AG20443 (cell line): Measurements from ENCODE around the gene CCDC51.
A peak's percentile ranks its signal among the peaks of the same experiment; 100 is the strongest.
"Not testable (repeated sequence)": the region's sequence is repeated elsewhere in the genome, so short reads cannot be mapped to it uniquely, and the experiment has no call there.

Experiments used
- DNase-seq: peaks from one replicate; pipeline ENCODE4 v3.0.0; 2012; ENCODE audit warnings: low spot score, mixed read lengths

Gene CCDC51

DNA sequence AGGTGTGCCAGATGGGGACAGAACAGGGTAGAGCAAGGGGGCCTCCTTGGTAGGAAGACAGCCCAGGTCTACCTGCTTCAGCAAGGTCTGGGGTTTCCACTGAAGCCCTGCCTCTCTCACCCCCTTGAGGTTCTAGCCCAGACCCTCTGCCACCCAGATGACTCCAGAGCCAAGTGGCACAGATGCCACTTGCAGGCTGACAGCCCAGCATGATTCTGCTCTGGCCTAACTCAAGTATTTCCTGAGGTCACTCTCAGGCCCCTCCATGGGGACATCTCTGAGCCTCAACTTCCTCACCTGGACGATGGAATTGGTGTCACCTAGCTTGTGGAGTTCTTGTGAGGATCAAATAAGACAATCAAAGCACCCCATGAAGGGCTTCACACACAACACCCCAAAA lies 33.9 kb downstream of the CCDC51 start:
- DNase-seq, result no peak

DNA sequence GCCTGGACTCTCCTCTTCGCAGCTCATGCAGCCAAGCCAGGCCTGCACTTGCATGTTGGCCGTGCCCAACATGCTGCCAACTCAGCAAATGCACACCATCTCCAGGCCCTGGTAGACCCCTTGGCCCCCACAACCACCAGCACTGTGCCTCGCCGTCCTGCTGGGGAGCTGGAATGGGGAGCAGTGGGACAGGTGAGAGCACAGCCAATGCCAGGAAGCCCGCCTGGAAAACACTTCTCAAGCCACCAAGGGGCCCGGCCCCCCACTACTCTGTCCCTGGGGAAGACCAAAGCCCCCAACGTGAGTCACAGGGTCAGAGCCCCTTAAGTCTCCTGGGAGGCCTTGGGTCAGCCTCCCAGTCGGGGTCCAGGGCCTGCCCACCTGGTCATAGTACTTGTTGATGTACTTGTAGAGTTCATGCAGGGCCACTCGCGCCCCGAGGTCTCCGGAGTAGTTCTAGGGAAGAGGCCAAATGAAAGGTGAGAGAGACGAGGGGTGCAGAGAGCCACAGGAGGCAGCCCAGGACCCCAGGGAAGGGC lies 34.5 kb downstream of the CCDC51 start:
- DNase-seq, result no peak

DNA sequence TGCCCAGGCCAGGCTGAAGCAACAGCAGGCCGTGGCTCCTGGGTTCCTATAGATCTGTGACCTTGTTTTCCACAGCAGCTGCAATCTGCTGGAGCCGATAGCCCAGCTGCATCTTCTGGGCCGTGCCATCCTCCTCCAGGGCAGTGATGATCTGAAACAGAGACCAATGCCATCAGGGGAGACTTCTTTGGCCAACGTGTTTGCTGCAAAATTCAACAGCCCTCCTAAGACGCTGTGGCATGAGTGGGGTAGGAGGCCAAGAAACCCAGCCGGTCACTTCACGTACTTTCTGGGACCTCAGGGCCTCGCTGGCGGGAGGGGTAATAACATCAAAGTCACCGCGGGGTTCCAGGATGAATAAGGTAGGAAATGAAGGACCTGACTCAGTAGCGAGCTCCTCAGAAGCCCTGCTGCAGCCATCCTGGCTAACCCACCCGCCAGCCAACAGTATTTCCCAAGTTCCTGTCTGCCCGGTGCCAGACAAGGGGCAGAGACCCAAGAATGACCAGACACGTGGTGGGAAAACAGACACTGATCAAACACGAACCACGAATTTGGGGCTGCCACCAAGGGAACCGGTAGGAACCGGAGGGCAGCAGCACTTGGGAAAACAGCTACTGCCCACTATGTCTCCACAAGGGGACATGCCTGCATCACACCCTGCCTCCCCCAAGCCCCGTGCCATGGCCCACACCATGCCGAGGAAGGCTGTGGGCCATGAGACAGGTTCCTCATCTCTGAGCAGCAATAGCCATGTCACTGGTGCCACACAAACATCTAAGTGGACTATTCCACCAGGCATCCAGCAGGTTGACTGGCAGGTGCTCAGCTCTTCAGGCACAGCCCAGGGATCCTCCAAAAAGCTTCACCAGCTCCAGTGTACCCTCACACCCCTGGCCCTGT lies 35.2 kb downstream of the CCDC51 start:
- DNase-seq, result no peak

DNA sequence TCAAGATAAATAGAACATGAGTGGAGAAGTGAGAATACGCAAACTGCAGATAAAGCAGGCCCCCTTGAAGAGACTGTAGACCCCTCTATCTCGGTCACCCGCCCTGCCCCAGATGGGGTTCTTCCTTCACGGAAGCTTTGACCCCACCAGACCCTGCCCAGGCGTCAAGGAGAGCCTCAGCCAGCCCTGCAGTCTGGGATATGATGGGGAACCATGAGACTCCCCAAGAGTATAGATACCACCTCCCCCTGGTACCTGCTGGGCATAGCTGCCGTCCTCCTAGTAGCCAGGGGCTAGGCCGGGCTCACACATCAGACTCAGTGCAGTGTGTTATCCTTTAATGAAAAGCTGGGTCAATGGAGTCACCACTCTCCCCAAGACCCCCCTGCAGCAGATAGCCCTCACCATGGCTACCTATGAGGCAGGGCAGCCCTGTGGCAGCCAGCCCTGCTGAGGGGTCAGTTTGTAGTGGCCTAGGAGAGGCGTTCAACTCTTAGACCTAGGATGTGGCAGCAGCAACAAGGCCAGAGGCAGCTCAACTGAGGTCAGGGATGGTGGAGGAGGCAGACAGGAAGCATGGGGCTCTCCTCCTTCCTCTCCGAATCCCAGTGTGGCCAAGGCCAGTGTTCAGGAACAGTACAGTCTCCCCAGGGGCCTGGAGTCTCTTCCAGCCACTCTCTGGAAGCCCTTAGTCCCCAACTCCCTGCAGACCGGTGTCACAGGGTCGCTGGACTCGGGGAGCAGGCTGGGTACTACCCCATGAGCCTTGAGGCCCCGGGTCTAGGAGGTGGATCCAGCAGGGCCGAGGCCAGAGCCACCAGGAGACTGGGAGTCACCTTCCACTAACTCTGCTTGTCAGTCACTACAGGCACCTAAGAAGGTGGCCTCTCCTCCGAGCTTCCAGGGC lies 36.1 kb downstream of the CCDC51 start:
- DNase-seq, result no peak

DNA sequence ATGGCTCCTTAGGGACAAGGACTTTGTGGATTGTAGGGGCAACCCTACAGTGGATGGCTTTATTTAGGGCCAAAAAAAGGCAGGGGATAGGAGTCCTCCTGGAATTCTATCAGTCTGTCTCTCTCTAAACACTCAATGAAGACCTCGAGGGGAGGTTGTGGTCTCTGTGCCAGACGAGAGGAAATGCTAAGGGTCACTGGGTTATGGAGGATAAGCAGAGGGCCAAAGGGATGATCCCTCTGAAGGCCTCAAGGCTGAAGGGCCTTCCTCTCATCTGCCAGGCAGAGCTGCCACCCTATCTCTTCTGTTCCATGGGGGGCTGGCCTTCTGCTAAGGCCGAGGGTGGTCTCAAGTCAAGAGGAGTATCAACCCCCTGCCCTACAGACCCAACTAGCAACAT lies 37.0 kb downstream of the CCDC51 start:
- no peak for DNase-seq

DNA sequence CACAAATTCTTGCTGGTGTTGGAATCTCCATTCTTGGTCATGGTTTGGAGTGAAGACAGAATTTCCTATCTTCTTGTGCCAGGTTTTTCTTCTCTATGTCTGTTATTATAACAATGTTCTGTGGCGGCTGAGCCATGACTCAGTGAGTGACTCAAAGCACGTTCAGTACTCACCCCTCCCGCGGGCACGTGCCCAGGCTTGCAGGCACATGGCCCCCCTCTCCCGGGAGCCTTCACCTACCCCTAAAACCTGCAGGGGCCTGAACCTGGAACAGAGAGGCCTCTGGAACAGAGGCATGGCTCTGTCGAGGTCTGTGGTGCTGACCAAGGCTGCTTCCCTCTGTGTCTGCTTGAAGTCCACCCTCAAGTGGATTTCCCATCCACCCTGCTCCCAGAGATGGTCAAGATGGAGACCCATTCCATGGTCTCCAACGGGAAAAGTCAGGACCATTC lies 37.6 kb downstream of the CCDC51 start:
- peak; percentile 96 for DNase-seq

DNA sequence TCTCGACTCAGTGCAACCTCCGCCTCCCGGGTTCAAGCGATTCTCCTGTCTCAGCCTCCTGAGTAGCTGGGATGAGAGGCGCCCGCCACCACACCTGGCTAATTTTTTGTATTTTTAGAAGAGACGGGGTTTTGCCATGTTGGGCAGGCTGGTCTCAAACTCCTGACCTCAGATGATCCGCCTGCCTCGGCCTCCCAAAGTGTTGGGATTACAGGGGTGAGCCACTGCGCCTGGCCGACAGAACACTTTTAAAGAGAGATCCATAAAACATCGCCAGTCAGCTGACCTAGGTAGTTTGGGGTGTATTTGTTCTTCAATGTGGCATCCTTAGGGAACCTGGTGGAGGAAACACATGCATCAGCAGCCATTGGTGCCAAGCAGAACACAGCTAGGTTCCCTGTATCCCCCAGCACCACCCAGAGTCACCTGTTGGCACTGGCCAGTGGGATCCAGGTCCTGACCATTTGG lies 38.5 kb downstream of the CCDC51 start:
- not testable (repeated sequence) for DNase-seq

DNA sequence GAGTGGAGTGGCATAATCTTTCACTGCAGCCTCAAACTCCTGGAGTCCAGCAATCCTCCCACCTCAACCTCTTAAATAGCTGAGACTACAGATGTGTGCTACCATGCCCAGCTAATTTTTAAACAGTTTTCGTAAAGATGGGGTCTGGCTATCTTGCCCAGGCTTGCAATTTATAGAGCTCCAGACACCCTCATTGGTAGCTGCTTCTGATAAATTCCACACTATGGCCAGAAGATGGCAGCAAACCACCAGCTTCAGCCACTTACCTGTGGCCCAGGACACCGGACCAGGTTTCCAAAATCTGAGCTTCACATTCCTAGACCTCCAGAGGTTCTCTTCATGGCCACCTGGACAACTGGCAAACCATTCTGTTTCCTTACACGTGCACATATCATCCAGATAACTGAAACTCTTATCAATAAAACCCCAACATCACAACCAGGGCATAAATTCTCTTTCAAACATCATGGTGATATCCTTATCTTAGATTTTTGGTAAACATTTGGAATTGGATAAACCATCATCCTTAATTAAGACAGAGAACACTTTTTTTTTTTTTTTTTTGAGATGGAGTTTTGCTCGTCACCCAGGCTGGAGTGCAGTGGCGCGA lies 39.0 kb downstream of the CCDC51 start:
- peak; percentile 73 for DNase-seq

DNA sequence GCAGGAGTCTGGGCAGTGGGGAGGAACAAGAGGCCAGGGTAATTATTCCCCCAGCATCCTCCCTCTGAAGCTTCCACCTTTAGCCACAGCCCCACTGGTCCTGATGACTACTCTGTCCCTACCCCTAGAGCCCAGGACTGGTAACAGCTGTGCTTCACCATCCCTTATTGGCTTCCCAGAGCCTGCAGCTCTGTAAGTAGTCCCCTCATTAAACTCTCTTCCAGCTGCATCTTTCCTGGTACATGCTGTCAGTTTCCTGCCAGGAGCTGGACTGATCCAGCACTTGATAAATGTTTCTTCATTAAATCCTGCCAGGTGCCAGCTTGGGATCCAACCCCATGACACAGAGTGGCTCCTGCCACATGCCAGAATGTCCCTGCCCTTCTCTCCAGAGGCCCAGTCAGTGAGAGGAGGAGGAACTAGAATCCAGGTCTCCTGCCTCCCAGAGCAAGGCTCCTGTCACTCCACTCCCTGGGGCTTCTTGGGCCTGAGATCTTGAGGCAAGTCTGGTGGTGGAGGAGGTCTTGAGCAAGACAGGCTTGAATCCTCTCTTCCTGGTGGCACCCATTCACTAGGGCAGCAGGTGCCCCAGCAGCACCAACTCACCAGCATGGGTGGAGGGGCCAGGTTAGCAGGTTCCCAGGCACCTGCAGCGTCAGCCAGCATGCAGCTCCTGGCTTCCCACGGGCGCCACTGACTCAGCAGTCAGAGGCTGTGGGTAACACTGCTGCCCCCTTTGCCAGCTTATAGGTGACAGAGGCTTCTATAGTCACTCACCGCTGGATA lies 40.3 kb downstream of the CCDC51 start:
- peak; percentile 5 for DNase-seq

DNA sequence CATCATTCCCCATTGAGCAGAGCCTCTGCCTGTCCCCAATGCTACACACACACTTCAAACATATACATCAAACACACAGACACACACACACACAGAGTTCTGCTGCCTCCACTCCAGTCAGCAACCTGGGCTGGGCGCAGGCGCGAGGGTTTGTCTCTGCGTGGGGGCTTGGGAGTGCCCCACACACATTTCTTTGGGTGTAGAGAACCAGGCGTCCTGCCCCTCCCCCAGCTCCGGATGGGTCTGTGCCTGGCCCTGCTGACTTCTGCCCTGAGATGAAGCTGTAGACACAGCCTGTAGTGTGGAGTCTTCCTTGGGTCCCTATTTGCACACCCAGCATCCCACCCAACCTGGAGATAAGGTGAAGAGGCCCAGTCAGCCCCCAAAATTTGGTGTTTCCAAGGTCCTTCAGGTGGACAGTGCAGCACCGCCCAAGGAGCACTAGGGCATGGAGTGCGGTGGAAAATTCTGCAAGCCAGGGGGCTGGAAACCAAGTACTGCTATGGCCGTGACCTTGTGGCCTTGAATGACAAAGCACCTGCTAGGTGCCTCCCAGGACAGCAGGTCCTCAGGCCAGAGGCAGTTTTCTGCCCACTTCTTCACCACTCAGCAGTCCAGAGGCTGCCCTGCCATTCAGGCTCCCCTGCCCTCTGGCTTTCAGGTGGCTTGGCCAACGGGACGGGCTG lies 41.1 kb downstream of the CCDC51 start:
- DNase-seq, result no peak

DNA sequence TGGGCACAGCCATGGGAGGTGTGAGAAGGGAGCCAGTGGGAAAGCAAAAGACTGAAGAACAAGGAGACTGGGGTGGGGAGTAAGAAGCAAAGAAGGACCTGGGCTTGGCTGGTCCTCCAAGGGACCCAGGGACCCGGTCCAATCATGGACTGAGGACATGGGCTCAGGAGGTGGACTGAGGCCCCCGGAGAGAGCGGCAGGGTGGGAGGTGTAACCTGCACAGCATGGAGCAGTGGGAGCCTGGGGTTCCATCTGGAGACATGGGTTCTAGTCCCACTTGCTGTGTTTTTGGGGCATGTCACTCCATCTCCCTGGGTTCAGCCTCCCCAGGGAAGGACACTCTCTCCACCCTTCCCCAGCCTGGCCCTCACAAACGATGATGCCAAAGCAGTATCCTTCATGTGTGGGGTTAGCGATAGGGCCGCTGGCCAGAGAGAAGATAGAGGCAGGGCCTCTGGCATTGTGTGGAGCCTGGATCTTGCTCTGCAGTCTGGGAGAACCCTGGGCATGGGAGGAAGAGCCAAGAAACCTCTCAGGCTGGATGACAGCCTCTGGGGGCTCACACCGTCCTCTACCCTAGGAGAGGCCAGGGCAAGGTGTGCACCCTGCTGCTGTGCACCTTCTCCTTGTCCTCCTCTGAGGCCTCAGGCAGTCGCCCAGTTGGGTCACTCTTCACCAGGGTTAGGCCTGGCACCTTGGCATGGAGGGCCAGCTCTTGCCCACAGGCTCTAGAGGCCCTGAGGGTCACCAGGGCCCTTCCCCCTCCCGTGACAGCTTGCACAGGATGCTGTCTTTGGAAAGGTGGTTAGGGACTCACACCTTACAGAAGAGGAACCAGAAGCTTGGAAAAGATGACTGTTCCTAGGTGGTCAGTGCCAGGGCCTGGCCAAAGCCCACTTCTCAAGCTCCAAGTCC lies 41.9 kb downstream of the CCDC51 start:
- peak; percentile 7 for DNase-seq

DNA sequence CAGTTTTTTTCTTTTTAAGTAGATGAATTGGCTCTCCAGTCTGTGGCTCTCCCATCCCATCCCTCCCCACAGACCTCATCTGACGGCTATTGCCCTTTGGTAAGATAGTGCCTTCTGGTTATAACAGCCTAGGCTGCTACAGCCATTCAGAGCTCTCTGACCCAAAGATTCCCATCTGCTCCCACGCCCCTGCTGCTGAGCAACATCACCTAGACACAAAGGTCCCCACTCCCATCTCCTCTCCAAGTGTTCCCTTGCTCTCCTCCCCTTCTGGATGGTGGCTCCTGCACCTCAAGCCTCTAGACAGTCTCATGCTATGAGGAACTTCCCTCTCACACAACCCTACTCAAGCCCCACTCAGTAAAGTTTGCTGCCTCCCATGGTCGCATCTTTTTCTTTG lies 44.2 kb downstream of the CCDC51 start:
- DNase-seq, result no peak

DNA sequence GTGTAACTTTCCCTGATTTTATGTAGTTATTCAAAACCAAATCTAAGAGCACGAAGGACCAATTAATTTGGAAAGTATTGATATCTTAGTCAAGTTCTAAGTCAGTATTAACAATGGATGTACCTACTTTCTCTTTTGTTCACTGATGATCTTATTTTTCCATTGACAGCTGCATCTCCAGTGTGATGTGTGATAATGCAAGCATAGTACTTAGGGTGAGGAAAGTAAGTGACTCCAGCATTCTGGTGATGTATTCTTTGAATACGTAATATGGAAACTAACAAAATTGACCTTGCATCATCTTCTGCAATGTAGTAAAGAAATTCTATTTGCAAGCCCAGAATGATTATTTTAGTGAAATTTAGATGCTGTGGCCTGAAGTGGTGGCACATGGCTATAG lies 45.5 kb downstream of the CCDC51 start:
- no peak for DNase-seq

DNA sequence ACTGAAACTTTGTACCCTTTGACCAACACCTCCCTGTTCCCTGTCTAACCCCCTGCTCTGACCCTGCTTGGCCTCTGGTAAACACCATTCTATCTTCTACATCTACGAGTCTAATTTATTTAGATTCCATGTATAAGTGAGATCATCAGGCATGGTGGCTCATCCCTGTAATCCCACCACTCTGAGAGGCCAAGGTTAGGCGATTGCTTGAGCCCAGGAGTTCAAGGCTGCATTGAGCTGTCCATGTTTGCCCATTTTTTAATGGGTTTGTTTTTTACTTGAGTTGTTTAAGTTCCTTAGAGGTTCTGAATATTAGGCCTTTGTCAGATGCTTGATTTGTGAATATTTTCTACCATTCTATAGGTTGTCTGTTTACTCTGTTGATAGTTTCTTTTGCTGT lies 51.0 kb downstream of the CCDC51 start:
- DNase-seq, result no peak

DNA sequence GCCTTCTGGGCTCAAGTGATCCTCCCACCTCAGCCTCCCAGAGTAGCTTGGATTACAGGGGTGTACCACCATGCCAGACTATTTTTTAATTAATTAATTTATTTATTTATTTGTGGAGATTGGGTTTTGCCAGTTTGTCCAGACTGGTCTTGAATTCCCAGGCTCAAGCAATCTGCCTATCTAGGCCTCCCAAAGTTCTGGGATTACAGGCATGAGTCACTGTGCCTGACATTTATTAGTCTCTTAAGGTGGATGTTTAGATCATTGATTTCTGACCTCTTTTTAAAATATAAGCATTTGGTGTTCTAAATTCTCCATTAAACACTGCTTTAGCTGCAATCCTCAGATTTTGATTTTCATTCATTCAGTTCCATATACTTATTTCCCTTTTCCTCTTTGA lies 52.3 kb downstream of the CCDC51 start:
- DNase-seq, result no peak
